ENCODE results near the gene ULK3. TPM values are rescaled to one million over a fixed set of nuclear protein-coding genes. Genes with fewer than 3 reads are reported as not detected.

ULK3 gene
- polyA plus RNA-seq, 3 donors from 2014 or later: 26.0 to 48.4 (median 32.0) TPM

DNA sequence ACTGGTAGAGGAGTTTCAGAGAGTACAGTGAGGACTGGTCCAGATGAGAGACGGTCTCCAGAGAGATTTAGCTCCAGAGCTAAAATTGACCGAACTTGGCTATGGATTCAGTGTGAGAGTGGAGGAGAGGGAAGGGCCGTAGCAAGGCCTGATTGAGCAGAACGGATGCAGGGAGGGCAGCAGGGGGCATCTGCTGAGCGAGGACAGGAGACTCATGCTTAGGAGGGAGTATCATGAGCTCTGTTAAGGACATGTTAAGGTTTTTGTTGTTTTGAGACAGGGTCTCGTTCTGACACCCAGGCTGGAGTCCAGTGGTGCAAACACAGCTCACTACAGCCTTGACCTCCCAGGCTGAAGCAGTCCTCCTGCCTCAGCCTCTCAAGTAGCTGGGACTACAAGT, 38.0 kb downstream of the ULK3 start:
- DNase-seq: no peak
- H3K27ac Mint-ChIP-seq: peak overlapping the region; percentile 56 to 89 (median 84)
- peaks cover 32 to 37% of the 10 kb centered on the region in 2 donors for H3K4me1 Mint-ChIP-seq
- H3K36me3 Mint-ChIP-seq: peaks cover 3 to 15% (median 5%) of the 10 kb centered on the region in 3 donors
- peaks cover 1 to 6% (median 6%) of the 10 kb centered on the region in 3 donors for H3K27me3 Mint-ChIP-seq (ENCODE audit: low read depth in 3 of 3)
- no peaks in the 10 kb centered on the region for H3K9me3 Mint-ChIP-seq
- H3K4me3 Mint-ChIP-seq: no peak overlapping the region

DNA sequence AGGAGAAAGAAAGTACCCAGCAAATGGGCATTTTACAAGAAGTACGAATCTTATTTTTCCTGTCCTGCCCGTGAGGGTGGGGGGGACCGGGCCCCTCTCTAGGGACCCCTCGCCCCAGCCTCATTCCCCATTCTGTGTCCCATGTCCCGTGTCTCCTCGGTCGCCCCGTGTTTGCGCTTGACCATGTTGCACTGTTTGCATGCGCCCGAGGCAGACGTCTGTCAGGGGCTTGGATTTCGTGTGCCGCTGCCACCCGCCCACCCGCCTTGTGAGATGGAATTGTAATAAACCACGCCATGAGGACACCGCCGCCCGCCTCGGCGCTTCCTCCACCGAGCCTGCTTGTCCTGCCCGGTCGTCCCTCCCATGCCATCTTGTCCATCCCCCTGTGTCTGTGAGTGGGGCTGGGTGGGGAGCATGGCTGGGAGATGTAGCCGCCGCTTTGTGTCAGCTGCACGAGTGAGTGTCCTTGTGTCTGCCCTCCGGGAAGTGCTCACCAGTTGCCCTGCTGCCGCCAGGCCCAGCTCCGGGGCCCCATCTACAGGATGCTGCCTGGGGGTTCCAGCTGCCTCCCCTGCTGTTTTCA, 40.0 kb downstream of the ULK3 start:
- Mint-ChIP-seq H3K27me3 (ENCODE audit: low read depth in 3 of 3) (peaks cover 1 to 9% (median 9%) of the 10 kb centered on the region in 3 donors), H3K4me3 (no peak overlapping the region), H3K4me1 (peaks cover 39 to 55% of the 10 kb centered on the region in 2 donors), H3K36me3 (peaks cover 3 to 22% (median 5%) of the 10 kb centered on the region in 3 donors), H3K9me3 (no peaks in the 10 kb centered on the region), H3K27ac (no peak overlapping the region)
- DNase-seq: no peak

DNA sequence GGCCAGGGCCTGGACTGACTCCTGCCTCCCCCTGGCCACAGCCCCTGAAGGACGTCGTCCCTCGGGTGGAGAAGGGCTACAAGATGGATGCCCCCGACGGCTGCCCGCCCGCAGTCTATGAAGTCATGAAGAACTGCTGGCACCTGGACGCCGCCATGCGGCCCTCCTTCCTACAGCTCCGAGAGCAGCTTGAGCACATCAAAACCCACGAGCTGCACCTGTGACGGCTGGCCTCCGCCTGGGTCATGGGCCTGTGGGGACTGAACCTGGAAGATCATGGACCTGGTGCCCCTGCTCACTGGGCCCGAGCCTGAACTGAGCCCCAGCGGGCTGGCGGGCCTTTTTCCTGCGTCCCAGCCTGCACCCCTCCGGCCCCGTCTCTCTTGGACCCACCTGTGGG, 40.7 kb downstream of the ULK3 start:
- peaks cover 2 to 9% (median 9%) of the 10 kb centered on the region in 3 donors for H3K27me3 Mint-ChIP-seq (ENCODE audit: low read depth in 3 of 3)
- no peaks in the 10 kb centered on the region for H3K9me3 Mint-ChIP-seq
- peaks cover 3 to 22% (median 5%) of the 10 kb centered on the region in 3 donors for H3K36me3 Mint-ChIP-seq
- no peak overlapping the region for H3K27ac Mint-ChIP-seq
- H3K4me1 Mint-ChIP-seq: peaks cover 43 to 56% of the 10 kb centered on the region in 2 donors
- DNase-seq: no peak
- H3K4me3 Mint-ChIP-seq: no peak overlapping the region

- no peak for DNase-seq
- peak overlapping the region in 2 of 6 donors; percentile 57 to 83 for H3K27ac Mint-ChIP-seq
- peaks cover 2 to 9% (median 9%) of the 10 kb centered on the region in 3 donors for H3K27me3 Mint-ChIP-seq (ENCODE audit: low read depth in 3 of 3)
- H3K36me3 Mint-ChIP-seq: peaks cover 3 to 22% (median 5%) of the 10 kb centered on the region in 3 donors
- H3K4me1 Mint-ChIP-seq: peaks cover 43 to 53% of the 10 kb centered on the region in 2 donors
- H3K9me3 Mint-ChIP-seq: no peaks in the 10 kb centered on the region
- no peak overlapping the region for H3K4me3 Mint-ChIP-seq
Measured at GRCh38 chr15:74801311-74801997, 41.5 kb downstream of the ULK3 start.

DNA sequence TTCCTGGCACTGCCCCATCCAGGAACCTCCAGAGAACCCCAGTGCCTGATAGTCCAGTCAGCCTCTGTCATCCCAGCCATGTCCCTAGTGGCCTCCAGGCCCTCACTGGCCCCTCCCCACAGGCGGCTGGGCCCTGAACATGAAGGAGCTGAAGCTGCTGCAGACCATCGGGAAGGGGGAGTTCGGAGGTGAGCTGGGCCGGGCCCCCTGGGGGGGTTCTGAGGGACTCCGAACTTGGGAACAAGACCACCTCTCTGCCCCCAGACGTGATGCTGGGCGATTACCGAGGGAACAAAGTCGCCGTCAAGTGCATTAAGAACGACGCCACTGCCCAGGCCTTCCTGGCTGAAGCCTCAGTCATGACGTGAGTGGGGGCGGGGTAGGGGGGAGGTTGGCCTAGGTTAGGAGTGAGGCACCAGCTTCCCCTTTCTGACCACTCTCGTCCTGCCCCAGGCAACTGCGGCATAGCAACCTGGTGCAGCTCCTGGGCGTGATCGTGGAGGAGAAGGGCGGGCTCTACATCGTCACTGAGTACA, 42.3 kb downstream of the ULK3 start:
- H3K4me3 Mint-ChIP-seq: no peak overlapping the region
- peaks cover 49 to 58% of the 10 kb centered on the region in 2 donors for H3K4me1 Mint-ChIP-seq
- H3K36me3 Mint-ChIP-seq: peaks cover 3 to 26% (median 9%) of the 10 kb centered on the region in 3 donors
- no peaks in the 10 kb centered on the region for H3K9me3 Mint-ChIP-seq
- peak overlapping the region in 5 of 6 donors; percentile 7 to 98 (median 90) for H3K27ac Mint-ChIP-seq
- DNase-seq: no peak
- peaks cover 1 to 12% (median 9%) of the 10 kb centered on the region in 3 donors for H3K27me3 Mint-ChIP-seq (ENCODE audit: low read depth in 3 of 3)

GRCh38 chr15:74799856-74800558, 42.9 kb downstream of the ULK3 start:
- Mint-ChIP-seq H3K36me3 (peaks cover 3 to 27% (median 9%) of the 10 kb centered on the region in 3 donors), H3K4me3 (peak overlapping the region; percentile 38 to 49 (median 47)), H3K27me3 (ENCODE audit: low read depth in 3 of 3) (peaks cover 1 to 12% (median 9%) of the 10 kb centered on the region in 3 donors), H3K4me1 (peaks cover 55 to 65% of the 10 kb centered on the region in 2 donors), H3K9me3 (no peaks in the 10 kb centered on the region), H3K27ac (peak overlapping the region; percentile 89 to 98 (median 90))
- peak; percentile 87 to 88 (median 87) for DNase-seq

DNA sequence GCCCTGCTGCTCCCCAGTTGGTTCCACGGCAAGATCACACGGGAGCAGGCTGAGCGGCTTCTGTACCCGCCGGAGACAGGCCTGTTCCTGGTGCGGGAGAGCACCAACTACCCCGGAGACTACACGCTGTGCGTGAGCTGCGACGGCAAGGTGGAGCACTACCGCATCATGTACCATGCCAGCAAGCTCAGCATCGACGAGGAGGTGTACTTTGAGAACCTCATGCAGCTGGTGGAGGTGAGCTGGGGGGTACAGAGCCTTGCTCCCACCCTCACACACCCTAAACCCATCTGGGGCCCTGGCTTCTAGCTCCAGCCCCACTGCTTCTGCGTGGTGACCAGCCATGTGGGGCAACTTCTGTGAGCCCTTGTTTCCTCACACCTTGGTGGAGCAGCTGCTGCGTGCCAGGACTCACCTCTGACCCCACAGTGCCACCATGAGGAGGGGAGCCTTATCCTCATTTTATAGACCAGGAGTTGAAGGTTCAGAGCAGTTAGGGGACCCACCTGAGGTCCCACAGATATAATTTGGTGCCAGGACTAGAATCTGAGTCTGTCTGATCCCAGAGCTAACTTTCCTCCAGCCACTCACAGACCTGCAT, 43.6 kb downstream of the ULK3 start:
- peaks cover 62 to 71% of the 10 kb centered on the region in 2 donors for H3K4me1 Mint-ChIP-seq
- peak overlapping the region; percentile 89 to 98 (median 90) for H3K27ac Mint-ChIP-seq
- no peak for DNase-seq
- peaks cover 1 to 12% (median 11%) of the 10 kb centered on the region in 3 donors for H3K27me3 Mint-ChIP-seq (ENCODE audit: low read depth in 3 of 3)
- H3K36me3 Mint-ChIP-seq: peaks cover 3 to 30% (median 9%) of the 10 kb centered on the region in 3 donors
- H3K4me3 Mint-ChIP-seq: peak overlapping the region in 3 of 5 donors; percentile 26 to 50 (median 49)
- H3K9me3 Mint-ChIP-seq: no peaks in the 10 kb centered on the region

DNA sequence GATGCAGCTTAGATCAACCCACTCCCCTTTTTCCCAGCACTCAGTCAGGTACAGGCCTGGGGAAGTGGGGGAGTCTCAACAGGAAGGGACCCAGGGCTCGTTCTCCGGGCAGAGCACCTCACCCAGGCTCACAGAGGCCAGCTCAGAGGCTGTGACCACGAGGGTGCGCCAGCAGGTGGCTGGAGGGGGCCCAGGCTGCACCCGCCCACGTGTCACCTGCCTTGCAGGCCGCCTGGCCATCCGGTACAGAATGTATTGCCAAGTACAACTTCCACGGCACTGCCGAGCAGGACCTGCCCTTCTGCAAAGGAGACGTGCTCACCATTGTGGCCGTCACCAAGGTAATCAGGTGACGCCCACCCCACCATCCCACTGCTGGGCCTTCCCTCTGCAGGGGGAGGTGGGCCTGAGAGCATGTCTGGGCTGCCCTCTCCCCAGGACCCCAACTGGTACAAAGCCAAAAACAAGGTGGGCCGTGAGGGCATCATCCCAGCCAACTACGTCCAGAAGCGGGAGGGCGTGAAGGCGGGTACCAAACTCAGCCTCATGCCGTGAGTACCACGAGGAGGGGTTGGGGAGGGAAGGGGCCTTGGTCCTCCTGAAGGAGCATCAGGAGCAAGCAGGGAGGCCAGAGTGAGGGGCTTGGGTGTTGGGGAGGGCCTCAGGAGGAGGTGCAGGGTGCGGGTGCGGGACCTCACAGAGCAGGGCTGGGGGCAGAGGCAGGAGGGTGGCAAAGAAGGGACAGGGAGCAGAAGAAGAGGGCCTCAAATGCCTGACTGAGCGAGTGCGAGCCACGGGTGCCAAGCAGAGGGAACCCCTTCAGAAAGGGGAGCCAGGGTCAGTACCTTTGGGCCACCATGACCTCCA, 44.3 kb downstream of the ULK3 start:
- peak overlapping the region; percentile 89 to 98 (median 90) for H3K27ac Mint-ChIP-seq
- peaks cover 66 to 68% of the 10 kb centered on the region in 2 donors for H3K4me1 Mint-ChIP-seq
- no peaks in the 10 kb centered on the region for H3K9me3 Mint-ChIP-seq
- peaks cover 0 to 23% (median 4%) of the 10 kb centered on the region in 3 donors for H3K36me3 Mint-ChIP-seq
- DNase-seq: peak in 1 of 3 donors; percentile 28
- peaks cover 1 to 12% (median 11%) of the 10 kb centered on the region in 3 donors for H3K27me3 Mint-ChIP-seq (ENCODE audit: low read depth in 3 of 3)
- H3K4me3 Mint-ChIP-seq: peak overlapping the region in 4 of 5 donors; percentile 32 to 50 (median 50)

DNA sequence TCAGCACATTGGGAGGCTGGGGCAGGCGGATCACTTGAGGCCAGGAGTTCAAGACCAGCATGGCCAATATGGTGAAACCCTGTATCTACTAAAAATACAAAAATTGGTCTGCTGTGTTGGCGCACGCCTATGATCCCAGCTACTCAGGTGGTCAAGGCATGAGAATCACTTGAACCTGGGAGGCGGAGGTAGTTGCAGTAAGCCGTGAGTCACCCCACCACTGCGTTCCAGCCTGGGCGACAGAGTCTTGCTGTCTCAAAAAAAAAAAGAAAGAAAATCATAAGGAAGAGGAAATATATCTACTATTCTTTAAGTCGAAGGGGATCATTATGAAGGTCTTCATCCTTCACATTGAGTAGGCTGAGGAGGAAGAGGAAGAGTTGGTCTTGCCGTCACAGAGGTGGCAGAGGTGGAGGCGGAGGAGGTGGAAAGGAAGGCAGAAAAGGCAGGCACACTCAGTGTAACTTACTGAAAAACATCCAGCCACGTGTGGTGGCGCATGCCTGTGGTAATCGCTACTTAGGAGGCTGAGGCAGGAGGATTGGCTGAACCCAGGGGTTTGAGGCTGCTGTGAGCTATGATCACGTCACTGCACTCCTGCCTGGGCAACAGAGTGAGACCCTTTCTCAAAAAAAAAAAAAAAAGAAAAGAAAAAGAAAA, 46.9 kb downstream of the ULK3 start:
- Mint-ChIP-seq H3K4me1 (peaks cover 91 to 92% of the 10 kb centered on the region in 2 donors), H3K27me3 (ENCODE audit: low read depth in 3 of 3) (peaks cover 5 to 12% (median 9%) of the 10 kb centered on the region in 3 donors), H3K9me3 (no peaks in the 10 kb centered on the region), H3K36me3 (peaks cover 0 to 26% (median 11%) of the 10 kb centered on the region in 3 donors), H3K27ac (peak overlapping the region; percentile 88 to 98 (median 92)), H3K4me3 (peak overlapping the region; percentile 62 to 82 (median 73))
- DNase-seq: peak in 1 of 3 donors; percentile 18

GRCh38 chr15:74794970-74795349, 48.0 kb downstream of the ULK3 start:
- H3K36me3 Mint-ChIP-seq: peaks cover 0 to 22% (median 13%) of the 10 kb centered on the region in 3 donors
- H3K27me3 Mint-ChIP-seq (ENCODE audit: low read depth in 3 of 3): peaks cover 5 to 13% (median 8%) of the 10 kb centered on the region in 3 donors
- peak in 1 of 3 donors; percentile 16 for DNase-seq
- peak overlapping the region; percentile 79 to 87 (median 82) for H3K4me3 Mint-ChIP-seq
- peak overlapping the region; percentile 88 to 98 (median 92) for H3K27ac Mint-ChIP-seq
- H3K9me3 Mint-ChIP-seq: no peaks in the 10 kb centered on the region
- peaks cover 93 to 94% of the 10 kb centered on the region in 2 donors for H3K4me1 Mint-ChIP-seq

GRCh38 chr15:74794248-74794969, 48.5 kb downstream of the ULK3 start:
- peak overlapping the region; percentile 88 to 98 (median 92) for H3K27ac Mint-ChIP-seq
- peaks cover 93 to 94% of the 10 kb centered on the region in 2 donors for H3K4me1 Mint-ChIP-seq
- H3K4me3 Mint-ChIP-seq: peak overlapping the region; percentile 79 to 87 (median 82)
- H3K9me3 Mint-ChIP-seq: no peaks in the 10 kb centered on the region
- peaks cover 3 to 12% (median 8%) of the 10 kb centered on the region in 3 donors for H3K27me3 Mint-ChIP-seq (ENCODE audit: low read depth in 3 of 3)
- DNase-seq: no peak
- peaks cover 0 to 23% (median 14%) of the 10 kb centered on the region in 3 donors for H3K36me3 Mint-ChIP-seq
